ENCODE results near the gene PRKAR1A. TPM values are rescaled to one million over a fixed set of nuclear protein-coding genes. Genes with fewer than 3 reads are reported as not detected.
"Not testable (repeated sequence)": the region's sequence is repeated elsewhere in the genome, so short reads cannot be mapped to it uniquely, and the experiment has no call there.

PRKAR1A gene
- total RNA-seq, result 290 TPM

DNA sequence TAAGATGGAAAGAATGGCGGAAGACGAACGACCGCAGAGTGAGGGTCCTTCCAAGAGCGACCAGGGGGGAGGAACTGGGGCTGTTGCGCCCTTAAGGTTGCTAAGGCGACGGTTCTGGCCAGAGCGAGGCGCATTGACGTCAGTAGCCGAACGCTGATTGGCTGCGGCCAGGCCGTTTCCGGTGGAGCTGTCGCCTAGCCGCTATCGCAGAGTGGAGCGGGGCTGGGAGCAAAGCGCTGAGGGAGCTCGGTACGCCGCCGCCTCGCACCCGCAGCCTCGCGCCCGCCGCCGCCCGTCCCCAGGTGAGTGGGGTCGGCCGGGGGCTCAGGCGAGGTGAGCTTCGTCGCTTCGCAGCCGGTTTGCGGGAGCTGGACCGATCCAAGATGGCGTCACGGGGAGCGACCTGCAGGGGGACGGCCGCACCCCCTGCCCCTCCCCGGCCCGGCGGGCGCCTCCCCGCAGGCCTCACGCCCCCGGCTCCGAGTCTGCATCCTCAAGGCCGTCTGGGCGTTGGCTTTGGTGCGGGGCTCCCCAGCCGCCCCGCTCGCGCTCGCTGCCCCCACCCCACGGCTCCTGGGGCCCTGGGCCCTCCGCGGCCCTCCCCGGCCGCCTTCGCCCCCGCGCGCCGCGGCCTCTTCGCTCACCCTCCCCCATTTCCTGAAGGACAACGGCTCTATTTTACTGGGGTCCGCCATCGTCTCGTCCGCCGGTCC is at the start of gene PRKAR1A:
PRKAR1A (plus strand) TSS at position 184 of the 713 bp plus-strand sequence. CDS start 2,970 bp downstream, outside the sequence.
- peak; percentile 95 for DNase-seq (ENCODE audit: low spot score)

GRCh38 chr17:68463211-68464019 is 48.8 kb upstream of the PRKAR1A start:
- DNase-seq (ENCODE audit: low spot score), result no peak

GRCh38 chr17:68468334-68468733 is 43.9 kb upstream of the PRKAR1A start:
- DNase-seq (ENCODE audit: low spot score), result no peak

DNA sequence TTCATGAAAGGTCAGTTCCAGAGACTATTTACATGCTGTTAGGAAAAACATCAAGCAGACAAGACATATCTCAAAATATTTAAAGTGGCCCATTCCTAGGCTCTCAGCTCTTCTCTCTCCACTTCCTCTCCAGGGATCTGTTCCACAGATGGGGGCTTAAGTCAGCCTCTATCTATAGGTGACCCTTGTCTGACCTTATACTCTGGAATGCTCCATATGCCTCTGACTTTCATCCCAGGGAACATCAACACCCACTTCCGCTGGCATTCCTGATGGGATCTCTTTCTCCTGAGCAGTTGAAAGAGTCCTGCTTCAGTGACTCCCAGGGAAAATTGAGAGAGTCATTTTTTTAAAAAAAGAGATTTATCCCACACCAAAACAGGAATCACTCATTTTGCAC is 43.4 kb upstream of the PRKAR1A start:
- DNase-seq (ENCODE audit: low spot score), result no peak

GRCh38 chr17:68470961-68471360 is 41.3 kb upstream of the PRKAR1A start:
- no peak for DNase-seq (ENCODE audit: low spot score)

GRCh38 chr17:68480885-68481284 is 31.3 kb upstream of the PRKAR1A start:
- no peak for DNase-seq (ENCODE audit: low spot score)

DNA sequence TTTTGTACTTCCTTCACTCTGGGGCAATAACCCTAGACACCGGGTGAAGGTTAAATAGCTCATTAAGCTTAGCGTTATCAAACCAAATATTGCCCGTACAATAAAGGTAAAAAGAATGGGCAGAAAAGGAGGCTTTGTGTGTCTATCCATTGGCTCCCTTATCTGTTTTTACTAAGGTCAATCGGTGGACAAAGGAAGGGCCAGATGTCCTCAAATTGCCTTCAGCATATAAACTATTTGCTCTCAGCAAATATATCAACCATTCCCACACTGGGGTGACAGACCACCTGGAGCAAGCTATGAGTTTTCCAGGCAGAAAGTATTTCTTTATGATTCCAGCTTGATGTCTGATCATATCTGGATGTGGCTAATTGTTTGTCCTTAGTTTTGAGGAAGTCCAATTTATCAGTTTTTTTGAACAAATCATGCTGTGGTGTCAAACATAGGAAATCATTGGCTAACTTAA is 29.6 kb upstream of the PRKAR1A start:
- no peak for DNase-seq (ENCODE audit: low spot score)

- DNase-seq (ENCODE audit: low spot score), result no peak
Observed at GRCh38 chr17:68484458-68484857, 27.8 kb upstream of the PRKAR1A start.

GRCh38 chr17:68489919-68490318 is 22.3 kb upstream of the PRKAR1A start:
- DNase-seq (ENCODE audit: low spot score), result no peak

DNA sequence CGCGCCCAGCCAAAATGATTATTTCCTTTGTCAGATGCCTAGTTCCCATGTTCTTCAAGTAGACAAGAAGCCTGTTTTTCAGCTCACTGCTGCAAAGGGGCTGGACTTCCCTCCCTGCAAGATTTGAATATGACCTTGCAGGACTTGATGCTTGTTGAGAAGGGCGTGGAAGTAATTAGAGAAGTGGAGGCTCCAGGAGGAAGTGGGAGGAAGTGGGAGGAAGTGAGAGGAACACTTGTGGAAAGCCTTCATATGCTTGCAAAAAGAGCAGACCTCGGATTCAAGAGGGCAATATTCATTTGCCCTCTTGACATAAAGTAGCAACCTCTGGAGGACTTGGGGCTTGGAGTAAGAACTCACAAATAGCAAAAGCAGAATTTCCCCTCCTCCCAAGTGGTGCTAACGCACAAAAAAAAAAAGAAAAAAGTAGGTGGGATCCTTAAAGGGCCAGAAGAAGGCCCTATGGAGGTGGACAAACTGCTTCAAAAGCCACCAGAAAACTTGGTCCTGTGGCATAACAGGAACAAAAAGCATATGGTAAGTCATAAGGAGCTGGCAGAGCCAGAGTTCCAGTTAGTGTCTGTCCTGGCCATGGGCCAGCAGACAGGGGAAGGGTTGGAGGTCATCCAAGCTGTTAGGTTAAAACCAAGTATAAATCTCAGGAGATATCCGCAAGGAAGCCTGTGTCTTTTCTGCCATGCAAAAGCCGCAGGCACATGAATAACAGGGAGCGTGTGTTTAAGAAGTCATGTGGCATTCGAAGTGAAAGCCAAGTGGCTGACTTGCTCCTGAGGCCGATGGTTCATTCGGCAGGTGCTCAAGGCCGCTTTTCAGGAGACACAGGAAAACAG is 20.6 kb upstream of the PRKAR1A start:
- DNase-seq (ENCODE audit: low spot score), result no peak

DNA sequence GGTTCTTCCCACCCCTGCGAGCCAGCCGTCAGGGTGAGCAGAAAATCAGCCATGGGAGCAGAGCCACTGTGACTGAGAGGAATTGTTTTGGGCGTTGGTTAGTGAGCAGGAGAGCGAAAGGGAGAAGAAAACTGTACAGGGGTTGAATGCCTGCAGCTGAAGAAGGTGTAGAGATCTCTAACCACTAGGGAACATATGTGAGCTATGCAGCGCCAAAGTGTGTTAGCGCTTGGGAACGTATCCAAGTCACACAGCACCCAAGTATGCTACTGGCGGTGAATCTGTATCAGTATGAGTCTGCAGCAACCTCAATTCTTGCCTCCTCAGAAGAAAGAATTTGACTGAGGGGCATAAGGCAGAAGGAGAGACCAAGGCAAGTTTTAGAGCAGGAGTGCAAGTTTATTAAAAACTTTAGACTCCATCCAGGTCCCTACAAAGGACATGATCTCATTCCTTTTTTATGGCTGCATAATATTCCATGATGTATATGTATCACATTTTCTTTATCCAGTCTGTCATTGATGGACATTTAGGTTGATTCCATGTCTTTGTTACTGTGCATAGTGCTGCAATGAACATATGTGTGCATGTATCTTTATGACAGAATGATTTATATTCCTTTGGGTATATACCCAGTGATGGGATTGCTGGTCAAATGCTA is 19.7 kb upstream of the PRKAR1A start:
- DNase-seq (ENCODE audit: low spot score), result not testable (repeated sequence)

DNA sequence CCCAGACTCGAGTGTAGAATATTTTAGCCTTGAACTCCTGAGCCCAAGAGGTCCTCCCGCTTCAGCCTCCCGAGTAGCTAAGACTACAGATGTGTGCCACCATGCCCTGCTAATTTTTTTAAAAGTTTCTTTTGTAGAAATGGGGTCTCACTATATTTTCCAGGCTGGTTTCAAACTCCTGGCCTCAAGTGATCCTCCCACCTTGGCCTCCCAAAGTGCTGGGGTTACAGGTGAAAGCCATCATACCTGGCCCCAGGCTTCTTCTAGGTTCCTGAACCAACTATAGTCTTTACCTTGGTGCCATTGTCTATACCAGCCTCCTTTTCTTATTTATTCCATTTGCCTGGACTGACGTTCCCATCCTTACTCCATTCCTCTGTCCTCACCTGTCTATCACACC is 17.1 kb upstream of the PRKAR1A start:
- DNase-seq (ENCODE audit: low spot score), result no peak

DNA sequence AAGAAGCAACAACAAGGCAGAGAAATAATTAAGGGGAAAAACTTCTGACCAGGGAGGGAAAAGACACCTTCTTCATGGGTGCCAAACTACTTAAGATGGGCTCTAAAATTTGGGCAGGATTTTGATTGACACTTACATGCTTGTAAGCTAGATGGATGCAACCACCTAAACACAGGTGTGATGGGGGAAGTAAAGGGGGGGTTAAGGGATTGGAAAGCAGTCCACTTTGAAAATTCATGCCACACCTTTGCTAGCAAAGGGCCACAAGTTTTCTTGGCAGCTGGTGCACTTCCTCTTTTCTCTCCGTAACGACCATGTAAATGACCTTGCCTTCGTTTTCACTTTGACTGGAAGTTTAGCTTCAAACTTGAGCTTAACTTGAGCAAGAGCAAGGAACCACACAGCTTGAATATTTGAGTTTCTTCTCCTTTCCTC is 14.3 kb upstream of the PRKAR1A start:
- DNase-seq (ENCODE audit: low spot score), result no peak

DNA sequence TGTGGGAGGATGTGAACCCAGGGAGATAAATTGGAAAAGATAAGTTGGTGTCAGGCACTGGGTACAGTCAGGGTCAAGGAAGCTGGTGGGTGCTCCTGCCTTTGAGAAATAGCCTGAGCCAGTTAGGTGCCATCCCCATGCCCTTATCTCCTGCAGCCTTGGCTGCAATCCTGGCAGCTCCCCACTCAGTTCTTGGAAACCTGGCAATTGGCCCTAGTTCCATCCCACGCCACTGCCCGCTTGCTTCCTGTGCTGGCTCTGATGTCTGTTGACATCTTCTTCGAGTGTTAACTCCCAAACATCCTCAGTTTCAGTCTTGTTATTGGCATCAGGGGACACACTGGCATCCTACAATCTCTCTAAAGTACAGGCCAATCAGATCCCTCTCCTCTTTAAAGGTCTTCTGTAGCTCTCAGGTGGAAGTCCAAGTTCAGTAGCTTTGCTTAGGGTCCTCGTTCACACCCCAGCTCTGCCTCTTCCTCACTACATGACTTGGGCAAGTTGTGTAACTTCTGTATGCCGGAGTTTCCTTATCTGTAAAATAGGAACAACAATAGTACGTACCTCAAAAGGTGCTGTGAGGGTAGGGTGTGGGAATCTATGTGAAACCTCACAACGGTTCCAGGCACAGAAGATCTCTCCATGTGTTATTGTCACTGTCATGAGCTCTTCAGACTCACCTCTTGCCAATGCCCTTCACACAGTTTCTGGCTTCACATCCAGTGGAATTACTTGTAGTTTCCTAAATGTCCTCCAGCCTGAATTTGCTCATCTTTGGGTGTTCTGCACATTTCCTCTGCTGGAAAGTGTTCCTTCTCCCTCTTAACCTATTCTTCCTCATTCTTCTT is 13.5 kb upstream of the PRKAR1A start:
- DNase-seq (ENCODE audit: low spot score), result no peak

GRCh38 chr17:68499587-68499986 is 12.6 kb upstream of the PRKAR1A start:
- no peak for DNase-seq (ENCODE audit: low spot score)

GRCh38 chr17:68501074-68501473 is 11.2 kb upstream of the PRKAR1A start:
- DNase-seq (ENCODE audit: low spot score), result no peak

GRCh38 chr17:68505951-68506350 is 6.3 kb upstream of the PRKAR1A start:
- DNase-seq (ENCODE audit: low spot score), result no peak

DNA sequence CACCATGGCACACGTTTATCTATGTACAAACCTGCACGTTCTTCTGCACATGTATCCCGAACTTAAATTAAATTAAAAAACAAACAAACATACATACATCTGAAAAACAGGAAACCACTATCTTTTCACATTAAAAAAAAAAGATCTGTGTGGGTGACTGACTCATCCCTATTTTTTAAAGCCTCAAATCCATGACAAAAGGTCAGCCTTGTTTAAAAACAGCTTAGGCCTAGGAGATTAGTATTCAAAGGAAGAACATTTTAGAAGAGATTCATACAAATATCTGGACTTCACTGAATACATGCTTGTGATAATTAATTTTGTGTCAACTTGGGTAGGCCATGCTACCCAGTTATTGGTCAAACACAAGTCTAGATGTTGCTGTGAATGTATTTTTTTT is 4.7 kb upstream of the PRKAR1A start:
- DNase-seq (ENCODE audit: low spot score), result no peak

- DNase-seq (ENCODE audit: low spot score), result peak; percentile 60
Observed at GRCh38 chr17:68509141-68510057, 2.8 kb upstream of the PRKAR1A start.

Data from ureter (tissue), 1 donor.